HG03039 (cell line): ENCODE data around the gene C20orf204.

Experiments
- ATAC-seq: cut with Tn5 transposase; IDR thresholded peaks from one replicate; pipeline ENCODE4 v1.9.1; 2021; ENCODE audit warnings: mild to moderate bottlenecking, moderate library complexity; ENCODE audit not compliant: unreplicated experiment

The C20orf204 gene

DNA sequence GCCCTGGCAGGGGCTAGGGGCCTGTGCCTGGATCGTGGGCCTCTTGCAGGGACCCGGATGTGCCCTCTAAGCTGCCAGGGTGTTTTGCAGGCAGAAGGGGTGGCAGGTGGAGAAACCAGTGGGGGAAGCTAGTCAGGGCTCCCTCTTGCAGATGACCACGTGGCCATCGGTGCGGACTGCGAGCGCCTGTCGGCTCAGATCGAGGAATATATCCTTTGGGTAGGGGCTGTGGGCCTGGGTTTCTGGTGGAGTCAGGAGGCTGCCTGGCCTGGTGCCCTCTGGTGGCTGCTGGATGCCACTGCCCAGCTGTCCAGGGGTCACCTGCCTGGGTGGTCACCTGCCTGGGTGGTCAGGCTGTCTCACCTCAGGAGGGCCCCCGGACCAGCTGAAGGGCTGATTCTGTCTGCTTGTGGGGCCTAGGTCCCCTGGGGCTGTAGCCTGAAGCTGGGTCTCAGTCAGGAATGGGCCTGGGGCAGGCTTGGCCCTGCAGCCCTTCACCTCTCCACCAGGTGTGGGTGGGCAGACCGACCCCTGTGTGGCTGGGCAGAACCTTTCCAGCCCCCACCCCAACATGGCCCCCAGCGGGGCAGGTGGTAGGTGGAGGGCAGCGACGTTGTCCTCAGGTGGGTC is 33.7 kb downstream of the C20orf204 start:
- no peak for ATAC-seq

- ATAC-seq, result no peak
These were observed 34.4 kb downstream of the C20orf204 start for GRCh38 chr20:64070244-64070993.

DNA sequence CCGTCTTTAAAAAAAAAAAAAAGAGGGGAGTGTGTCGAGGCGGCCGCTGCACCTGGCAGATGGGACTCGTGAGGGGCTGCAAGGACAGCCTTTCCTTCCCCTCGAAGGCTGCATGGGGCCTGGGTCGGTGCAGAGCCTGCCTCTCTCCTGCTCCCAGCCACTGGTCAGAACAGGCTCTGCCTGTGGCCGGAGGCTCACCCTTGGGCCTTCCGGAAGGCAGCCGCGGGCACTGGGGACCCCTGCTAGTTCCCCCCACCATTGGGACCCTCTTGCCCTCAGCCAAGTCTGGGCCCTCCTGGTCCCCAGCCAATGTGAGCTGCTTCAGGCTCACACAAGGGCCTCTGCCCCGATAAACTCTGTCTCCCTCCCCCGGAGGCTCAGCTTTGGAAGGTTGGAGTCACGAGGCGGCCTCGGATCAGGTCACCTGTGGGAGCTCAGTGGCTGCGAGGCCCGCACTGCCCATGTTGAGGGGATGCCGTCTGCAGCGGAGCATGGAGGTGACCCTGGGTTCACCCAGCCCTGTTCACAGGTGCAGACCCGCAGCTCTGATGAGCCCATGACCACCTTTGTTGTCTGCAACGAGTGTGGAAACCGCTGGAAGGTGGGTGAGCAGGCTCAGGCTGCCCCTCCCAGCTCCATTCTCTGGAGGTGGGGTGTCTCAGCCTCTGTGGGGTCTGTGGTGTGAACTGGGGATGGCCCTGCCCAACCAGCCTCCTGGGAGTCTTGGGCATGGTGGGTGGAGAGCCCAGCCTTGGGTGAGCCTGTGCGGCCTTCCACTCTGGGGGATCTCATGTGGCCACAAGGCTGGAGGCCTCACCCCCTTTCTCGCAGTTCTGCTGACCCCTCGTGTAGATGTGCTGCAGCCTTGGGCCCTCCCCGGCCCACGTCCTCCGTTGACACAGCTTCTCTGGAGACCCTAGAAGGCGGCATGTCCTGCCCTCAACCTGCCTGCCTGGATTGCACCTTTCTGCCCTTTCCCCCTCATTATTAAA is 35.7 kb downstream of the C20orf204 start:
- ATAC-seq, result no peak

DNA sequence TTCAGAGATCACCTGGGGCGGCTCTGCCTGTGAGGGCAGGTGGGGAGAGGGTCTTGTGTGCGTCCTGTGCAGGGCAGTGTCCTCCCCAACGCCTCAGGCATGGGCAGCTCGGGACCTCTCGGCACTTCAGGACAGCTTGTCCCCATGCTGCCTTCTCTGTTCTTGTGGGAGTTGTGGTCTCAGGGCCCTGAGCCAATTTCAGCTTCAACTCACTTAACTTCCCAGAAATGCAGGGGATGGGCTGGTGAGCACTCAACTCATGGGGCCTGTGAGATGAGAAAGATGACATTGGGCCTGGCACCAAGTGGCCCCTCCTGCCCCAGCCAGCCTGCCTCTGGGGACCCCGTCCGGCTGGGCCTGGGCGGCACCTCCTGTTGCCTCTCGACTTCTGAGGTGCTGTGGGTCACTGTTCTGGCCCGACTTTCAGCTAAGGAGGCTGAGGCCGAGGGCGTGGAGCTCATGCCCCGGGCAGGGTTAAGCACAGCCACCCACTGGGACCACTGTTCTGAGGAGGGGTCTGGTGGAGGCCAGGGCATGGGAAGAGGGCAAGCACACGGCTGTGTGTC is 36.6 kb downstream of the C20orf204 start:
- no peak for ATAC-seq

DNA sequence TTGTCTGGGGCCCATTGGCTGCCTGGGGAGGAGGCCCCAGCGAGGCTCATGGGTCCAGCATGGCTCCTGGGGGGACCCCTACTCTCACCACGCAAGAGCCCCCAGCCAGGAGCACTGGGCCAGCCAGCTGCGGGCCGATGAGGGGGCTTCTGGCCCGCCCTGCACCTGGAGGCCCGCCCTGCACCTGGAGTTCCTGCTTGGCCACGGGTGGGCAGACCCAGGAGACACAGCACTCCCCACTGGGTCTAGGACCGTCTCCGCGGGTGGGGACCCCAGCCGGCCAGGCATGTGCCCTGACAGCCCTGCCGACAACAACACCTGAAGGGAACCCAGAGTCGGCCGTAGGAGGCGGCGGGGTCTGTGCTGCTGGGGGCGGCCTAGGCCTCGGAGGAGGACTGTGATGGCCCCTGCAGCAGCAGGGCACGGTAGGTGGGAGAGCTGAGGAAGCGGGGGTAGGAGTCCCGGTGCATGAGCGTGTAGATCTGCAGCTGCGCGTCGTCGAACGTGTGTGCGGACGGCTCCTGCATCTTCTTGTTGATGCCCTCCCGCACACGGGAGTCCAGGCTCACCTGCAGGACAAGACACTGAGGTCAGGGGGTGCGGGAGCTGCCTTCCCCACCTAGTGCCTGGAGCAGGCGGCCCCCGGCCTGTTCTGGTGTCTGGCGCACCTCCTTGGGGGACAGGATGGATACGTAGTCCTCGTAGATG is 37.6 kb downstream of the C20orf204 start:
- ATAC-seq, result no peak

DNA sequence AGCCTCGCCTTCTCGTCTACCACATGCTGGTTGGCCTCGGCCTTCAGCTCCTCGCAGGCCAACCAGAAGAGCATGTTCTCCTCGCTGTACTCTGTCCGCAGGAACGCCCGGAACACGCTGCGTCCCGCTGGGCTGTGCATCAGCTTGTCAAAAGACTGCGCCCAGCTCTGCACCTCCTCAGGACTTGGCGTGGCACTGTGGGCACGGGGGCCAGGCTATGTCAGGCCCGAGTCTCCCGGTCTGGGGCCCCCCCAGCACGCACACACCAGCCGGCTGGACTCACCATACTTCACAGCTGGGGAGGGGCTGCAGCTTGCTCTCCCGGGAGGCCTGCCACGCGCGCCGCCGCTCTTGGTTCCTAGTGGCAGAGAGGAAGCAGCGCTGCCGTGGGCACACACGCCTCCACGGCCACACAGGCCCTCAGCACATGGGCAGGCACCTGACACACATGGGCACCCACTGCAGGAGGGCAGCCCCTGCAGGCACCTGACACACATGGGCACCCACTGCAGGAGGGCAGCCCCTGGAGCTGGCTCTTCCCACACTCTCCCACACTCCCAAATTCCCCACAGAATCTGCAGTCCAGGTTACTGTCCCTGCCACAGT is 38.3 kb downstream of the C20orf204 start:
- ATAC-seq, result no peak

DNA sequence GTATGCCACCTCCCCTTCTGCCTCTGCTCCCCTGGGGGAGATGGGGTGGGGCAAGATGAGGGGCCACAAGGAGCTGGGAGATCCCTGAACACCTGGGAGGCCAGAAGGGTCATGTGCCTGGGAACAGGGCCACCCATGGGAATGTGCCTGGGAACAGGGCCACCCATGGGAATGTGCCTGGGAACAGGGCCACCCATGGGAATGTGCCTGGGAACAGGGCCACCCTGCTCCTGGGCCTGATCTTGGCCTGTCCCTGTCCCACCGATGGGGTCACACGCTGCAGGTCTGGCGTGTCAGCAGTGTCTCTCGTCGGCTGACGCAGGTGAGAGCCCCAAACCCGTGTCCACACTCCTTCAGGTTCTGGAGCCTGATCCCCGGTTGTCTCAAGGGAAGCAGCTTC is 39.0 kb downstream of the C20orf204 start:
- no peak for ATAC-seq

- no peak for ATAC-seq
These were observed 39.6 kb downstream of the C20orf204 start for GRCh38 chr20:64075556-64075955.

DNA sequence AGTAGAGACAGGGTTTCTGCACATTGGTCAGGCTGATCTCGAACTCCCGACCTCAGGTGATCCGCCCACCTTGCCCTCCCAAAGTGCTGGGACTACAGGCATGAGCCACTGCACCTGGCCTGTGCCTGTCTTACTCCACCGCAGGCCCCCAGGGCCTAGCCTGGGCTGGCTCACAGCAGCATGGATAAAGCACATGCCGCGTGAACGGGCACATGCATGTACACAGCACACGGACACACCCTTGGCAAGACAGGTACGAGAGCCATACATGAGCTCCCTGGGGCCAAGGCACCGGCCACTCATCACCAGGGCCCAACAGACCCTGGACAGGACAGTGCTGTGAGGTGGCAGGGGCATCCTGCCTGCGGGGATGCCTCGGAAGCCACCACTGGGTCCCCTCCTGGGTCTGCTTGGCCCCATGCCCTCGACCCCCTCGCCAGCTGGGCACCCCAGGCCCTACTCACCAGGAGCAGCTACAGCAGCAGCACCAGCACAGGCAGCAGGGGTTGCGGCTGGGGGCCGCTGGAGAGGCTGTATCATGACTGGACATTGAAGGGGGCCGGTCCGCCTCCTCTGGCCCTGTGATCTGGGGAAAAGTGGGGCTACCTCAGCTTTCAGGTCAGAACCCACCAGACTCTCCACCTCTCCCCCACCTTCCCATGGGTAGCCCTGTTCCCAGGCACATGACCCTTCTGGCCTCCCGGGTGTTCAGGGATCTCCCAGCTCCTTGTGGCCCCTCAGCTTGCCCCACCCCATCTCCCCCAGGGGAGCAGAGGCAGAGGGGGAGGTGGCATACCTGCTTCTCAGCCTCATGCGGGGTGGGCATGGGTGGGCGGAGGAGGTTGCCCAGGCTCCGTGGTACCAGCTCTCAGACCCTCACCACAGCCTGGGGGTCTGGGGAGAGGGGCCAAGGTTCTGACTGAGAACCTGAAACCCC is 40.3 kb downstream of the C20orf204 start:
- ATAC-seq, result no peak

- ATAC-seq, result no peak
These were observed 41.1 kb downstream of the C20orf204 start for GRCh38 chr20:64077094-64077493.

GRCh38 chr20:64077541-64077875 is 41.5 kb downstream of the C20orf204 start:
- no peak for ATAC-seq

DNA sequence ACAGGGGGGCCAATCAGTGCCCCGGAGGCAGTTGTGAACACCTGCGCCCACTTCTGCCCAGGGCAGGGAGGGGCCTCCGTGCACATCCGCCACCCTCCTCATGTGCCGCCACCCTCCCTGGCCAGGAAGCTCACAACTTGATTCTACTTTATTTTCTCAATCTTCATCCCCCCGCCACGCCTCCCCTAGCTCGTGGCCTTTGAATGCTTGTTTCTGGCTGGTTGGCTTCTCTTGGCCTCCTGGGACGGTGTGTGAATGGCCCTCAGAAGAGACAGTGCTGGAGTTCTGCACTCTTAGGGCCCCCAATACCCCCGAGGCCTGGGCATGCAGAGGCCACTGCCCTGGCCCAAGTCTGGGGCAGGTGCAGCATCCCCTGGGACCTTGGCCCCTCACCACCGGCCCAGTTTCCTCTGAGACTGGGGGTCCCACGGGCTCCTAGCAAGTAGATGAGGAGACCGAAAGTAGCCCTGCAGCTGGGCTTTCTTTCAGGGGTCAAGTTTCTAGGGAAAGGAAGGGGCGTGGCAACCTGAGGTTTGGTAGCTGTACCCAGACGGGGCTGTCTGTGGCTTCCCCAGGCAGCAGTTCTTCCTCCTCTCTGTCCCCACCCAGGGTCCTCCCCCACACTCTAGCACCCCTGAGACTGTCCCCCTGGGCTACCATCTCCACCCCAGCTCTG is 42.0 kb downstream of the C20orf204 start:
- no peak for ATAC-seq

GRCh38 chr20:64078934-64079272 is 42.9 kb downstream of the C20orf204 start:
- ATAC-seq, result no peak

DNA sequence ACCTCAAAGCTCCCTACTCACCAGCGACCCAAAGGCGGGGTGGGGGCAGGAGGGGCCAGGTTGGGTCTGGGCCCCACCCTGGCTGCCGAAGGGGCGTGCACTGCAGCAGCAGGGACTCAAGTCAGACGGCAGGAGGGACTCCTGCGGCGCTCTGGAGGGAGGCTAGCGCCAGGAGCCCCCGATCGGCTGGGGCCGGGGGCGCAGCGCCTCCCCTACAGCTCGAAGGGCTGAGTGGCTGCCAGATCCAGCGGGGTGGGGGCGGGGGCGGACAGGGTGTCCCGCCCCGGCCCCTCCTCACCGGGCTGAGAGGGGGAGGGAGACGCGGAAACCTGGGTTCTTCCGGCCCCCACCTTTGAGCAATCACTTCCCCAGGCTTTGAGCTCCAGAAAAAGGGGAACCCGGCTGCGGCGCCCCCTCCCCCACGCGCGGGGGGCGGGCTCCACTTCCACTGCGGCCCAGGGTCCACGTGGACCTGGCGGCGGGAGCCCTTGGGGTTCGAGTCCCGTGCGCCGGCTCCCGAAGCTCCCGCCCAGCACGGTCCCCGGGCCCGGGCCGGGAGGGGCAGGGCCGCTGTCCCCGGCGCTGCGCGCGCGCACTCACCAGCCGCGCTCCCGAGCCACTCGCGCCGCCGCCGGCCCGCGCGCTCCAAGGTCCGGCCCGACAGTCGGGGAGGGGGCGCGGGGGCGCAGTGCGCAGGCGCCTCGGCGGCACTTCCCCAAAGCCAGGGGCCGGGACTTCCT is 43.5 kb downstream of the C20orf204 start, which contains the start of gene RGS19:
Gene RGS19 (minus strand): TSS at position 246 of the 740 bp plus-strand sequence. CDS start 2,632 bp downstream, outside the sequence.
- peak; percentile 37 for ATAC-seq

GRCh38 chr20:64080013-64080812 is 44.2 kb downstream of the C20orf204 start, which contains the start of gene OPRL1:
TSS of gene OPRL1 (plus strand) at chr20:64080082. CDS start at chr20:64092721, 12,639 bp downstream.
- peak; percentile 36 for ATAC-seq

- ATAC-seq, result no peak
These were observed 45.0 kb downstream of the C20orf204 start for GRCh38 chr20:64080813-64081623.
